MM.1S (cell line): Measurements from ENCODE around the gene EFL1.
A peak's percentile ranks its signal among the peaks of the same experiment; 100 is the strongest.
"Not testable (repeated sequence)": the region's sequence is repeated elsewhere in the genome, so short reads cannot be mapped to it uniquely, and the experiment has no call there.

Source experiments
- DNase-seq: peaks from one replicate; pipeline ENCODE4 v3.0.0-alpha.2; 2015
- H2AFZ ChIP-seq: fragments of 300-600 bp; sonication (generic); 2 replicates; pipeline ENCODE4 v1.6.0; 2016; ENCODE audit warnings: antibody characterized with exemption, low read length
- H3F3A ChIP-seq: fragments of 300-600 bp; sonication (generic); 2 replicates; pipeline ENCODE4 v1.6.1; 2016; ENCODE audit warnings: mild to moderate bottlenecking, antibody characterized with exemption, low read length, moderate library complexity, mixed read lengths; ENCODE audit not compliant: insufficient read depth
- H3K27ac ChIP-seq: fragments of 300-600 bp; sonication (generic); 2 replicates; pipeline ENCODE4 v1.5.1; 2016; ENCODE audit warnings: mild to moderate bottlenecking, low read length
- H3K27me3 ChIP-seq: fragments of 300-600 bp; sonication (generic); replicated peaks from 2 replicates; pipeline ENCODE4 v1.6.0; 2016; ENCODE audit warnings: low read length; ENCODE audit not compliant: insufficient read depth
- H3K36me3 ChIP-seq: fragments of 300-600 bp; sonication (generic); replicated peaks from 2 replicates; pipeline ENCODE4 v1.6.1; 2016; ENCODE audit warnings: mild to moderate bottlenecking, low read length, mixed read lengths; ENCODE audit not compliant: insufficient read depth
- H3K4me1 ChIP-seq: fragments of 300-600 bp; sonication (generic); 2 replicates; pipeline ENCODE4 v1.6.1; 2016; ENCODE audit warnings: low read length, mixed read lengths
- H3K4me2 ChIP-seq: fragments of 300-600 bp; sonication (generic); 2 replicates; pipeline ENCODE4 v1.6.0; 2016; ENCODE audit warnings: low read depth, low read length
- H3K4me3 ChIP-seq: fragments of 300-600 bp; sonication (generic); 2 replicates; pipeline ENCODE4 v1.5.1; 2016; ENCODE audit warnings: low read length, mixed read lengths
- H3K79me2 ChIP-seq: fragments of 300-600 bp; sonication (generic); 2 replicates; pipeline ENCODE4 v1.6.1; 2016; ENCODE audit warnings: mixed run types, low read length, mixed read lengths
- H3K9ac ChIP-seq: fragments of 300-600 bp; sonication (generic); 2 replicates; pipeline ENCODE4 v1.6.1; 2016; ENCODE audit warnings: low read length, mixed read lengths
- H3K9me2 ChIP-seq: fragments of 300-600 bp; sonication (generic); replicated peaks from 2 replicates; pipeline ENCODE4 v1.6.1; 2016; ENCODE audit warnings: mild to moderate bottlenecking, low read length, mixed read lengths; ENCODE audit not compliant: insufficient read depth
- H3K9me3 ChIP-seq: fragments of 300-600 bp; sonication (generic); replicated peaks from 2 replicates; pipeline ENCODE4 v1.6.1; 2016; ENCODE audit warnings: mild to moderate bottlenecking, low read length, mixed read lengths; ENCODE audit not compliant: insufficient read depth
- H4K20me1 ChIP-seq: fragments of 300-600 bp; sonication (generic); 2 replicates; pipeline ENCODE4 v1.6.1; 2016; ENCODE audit warnings: mild to moderate bottlenecking, low read length, moderate library complexity, mixed read lengths; ENCODE audit not compliant: insufficient read depth
- CTCF ChIP-seq: fragments of 300-600 bp; sonication (generic); IDR thresholded peaks from 2 replicates; pipeline ENCODE4 v1.5.1; 2016; ENCODE audit warnings: antibody characterized with exemption, low read length, mixed read lengths
- EZH2 ChIP-seq: fragments of 300-600 bp; sonication (generic); optimal IDR thresholded peaks from 2 replicates; pipeline ENCODE3; 2017; ENCODE audit warnings: low read depth, mild to moderate bottlenecking, antibody characterized with exemption, low read length, mixed read lengths
- EZH2phosphoT487 ChIP-seq: fragments of 300-600 bp; sonication (generic); IDR thresholded peaks from 2 replicates; pipeline ENCODE4 v1.6.1; 2018; ENCODE audit warnings: antibody characterized with exemption, low read length

Gene EFL1

DNA sequence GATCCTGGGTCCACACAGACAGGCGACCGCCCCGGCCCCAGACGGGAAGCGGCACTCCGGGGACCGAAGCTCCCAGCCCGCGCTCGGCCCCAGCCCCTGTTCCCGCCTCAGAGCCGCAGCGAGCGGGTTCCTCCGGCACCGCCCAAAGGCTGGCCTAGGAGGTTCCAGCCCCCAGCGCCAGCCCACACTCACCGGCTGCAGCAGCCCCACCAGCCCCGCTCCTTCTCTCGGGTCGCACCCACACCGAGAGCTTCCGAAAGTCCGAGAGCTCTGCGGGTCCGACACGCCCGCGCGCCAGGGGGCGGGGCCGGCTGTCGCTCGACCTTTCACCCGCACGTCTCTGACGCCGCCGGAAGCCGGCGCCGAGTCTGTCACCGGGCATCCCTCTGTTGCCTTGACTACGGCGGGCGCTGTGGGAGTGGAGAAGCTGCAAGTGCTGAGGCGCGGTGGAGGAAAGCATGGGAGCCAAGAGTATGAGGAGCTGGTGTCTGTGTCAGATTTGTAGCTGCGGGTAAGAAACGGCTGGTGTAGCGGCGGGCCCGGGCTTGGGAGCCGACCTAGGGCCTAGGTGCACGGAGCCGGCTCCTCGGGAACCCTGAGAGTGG lies at the start of gene EFL1, which contains the start of gene SAXO2:
EFL1 (minus strand) TSS at position 313 of the 605 bp plus-strand sequence. CDS start 956 bp downstream, outside the sequence.
SAXO2 (plus strand) TSS at position 397 of the 605 bp plus-strand sequence; CDS start at position 459, 62 bp downstream.
- H3K4me3 ChIP-seq: peak within 1 kb of the TSS; percentile 87
- no peaks in the 10 kb centered on the region for H3K9me3 ChIP-seq
- H3K9ac ChIP-seq: peak within 1 kb of the TSS; percentile 77
- H4K20me1 ChIP-seq: no peaks in the 10 kb centered on the region
- peak; percentile 96 for DNase-seq
- H3K79me2 ChIP-seq: peaks cover 21% of the 10 kb centered on the region
- H3K4me1 ChIP-seq: peaks cover 32% of the 10 kb centered on the region
- TF ChIP-seq CTCF (no peak), EZH2phosphoT487 (no peak), EZH2 (no peak)
- H2AFZ ChIP-seq: peak within 1 kb of the TSS; percentile 74
- H3K4me2 ChIP-seq: peak within 1 kb of the TSS; percentile 87
- no peaks in the 10 kb centered on the region for H3K27me3 ChIP-seq
- no peaks in the 10 kb centered on the region for H3K9me2 ChIP-seq
- peak within 1 kb of the TSS; percentile 78; the same call in 1 of the 2 replicates for H3K27ac ChIP-seq
- H3K36me3 ChIP-seq: peaks cover 3% of the 10 kb centered on the region
- H3F3A ChIP-seq: peaks cover 5% of the 10 kb centered on the region; the same call in 1 of the 2 replicates

- not testable (repeated sequence) for H3K9me2 ChIP-seq, H3F3A ChIP-seq, H3K79me2 ChIP-seq, H3K36me3 ChIP-seq, H4K20me1 ChIP-seq, H3K9ac ChIP-seq, H3K4me3 ChIP-seq, DNase-seq, H3K27ac ChIP-seq, H3K4me2 ChIP-seq, H2AFZ ChIP-seq, H3K9me3 ChIP-seq, H3K4me1 ChIP-seq
- peaks cover 33% of the 10 kb centered on the region for H3K27me3 ChIP-seq
Measured at GRCh38 chr15:82311321-82311720, 48.8 kb upstream of the EFL1 start.

- Histone ChIP-seq H3K4me2 (no peak overlapping the region), H3K9me2 (no peaks in the 10 kb centered on the region), H3K79me2 (no peaks in the 10 kb centered on the region), H2AFZ (no peak overlapping the region), H3K36me3 (no peaks in the 10 kb centered on the region), H3K4me3 (no peak overlapping the region), H3K27ac (no peak overlapping the region), H3K9ac (no peak overlapping the region), H4K20me1 (no peaks in the 10 kb centered on the region), H3K4me1 (no peaks in the 10 kb centered on the region), H3K27me3 (peaks cover 20% of the 10 kb centered on the region), H3K9me3 (no peaks in the 10 kb centered on the region), H3F3A (no peaks in the 10 kb centered on the region)
- no peak for DNase-seq
- no peak for TF ChIP-seq EZH2
- no peak for TF ChIP-seq CTCF
- TF ChIP-seq EZH2phosphoT487: no peak
Measured at GRCh38 chr15:82309802-82310201, 47.3 kb upstream of the EFL1 start.

- DNase-seq: no peak
- Histone ChIP-seq H3K9ac (no peak overlapping the region), H3K4me2 (no peak overlapping the region), H4K20me1 (no peaks in the 10 kb centered on the region), H3K9me3 (no peaks in the 10 kb centered on the region), H3K4me1 (no peaks in the 10 kb centered on the region), H3K27ac (no peak overlapping the region), H3K4me3 (no peak overlapping the region), H3K79me2 (no peaks in the 10 kb centered on the region), H3K9me2 (no peaks in the 10 kb centered on the region), H2AFZ (no peak overlapping the region), H3K36me3 (no peaks in the 10 kb centered on the region), H3F3A (no peaks in the 10 kb centered on the region), H3K27me3 (peaks cover 28% of the 10 kb centered on the region)
- no peak for TF ChIP-seq CTCF
- TF ChIP-seq EZH2: no peak
- no peak for TF ChIP-seq EZH2phosphoT487
Measured at GRCh38 chr15:82307714-82308081, 45.2 kb upstream of the EFL1 start.
